HG02885 (cell line): Measurements from ENCODE around the gene APRT.

ENCODE experiments used
- ATAC-seq: cut with Tn5 transposase; IDR thresholded peaks from one replicate; pipeline ENCODE4 v1.9.1; 2021; ENCODE audit warnings: mild to moderate bottlenecking; ENCODE audit not compliant: unreplicated experiment, poor library complexity

APRT gene

GRCh38 chr16:88842806-88843205, 31.1 kb upstream of the APRT start:
- ATAC-seq, result no peak

- ATAC-seq, result no peak
Measured at GRCh38 chr16:88842308-88842756, 30.6 kb upstream of the APRT start.

- no peak for ATAC-seq
Measured at GRCh38 chr16:88841521-88842307, 30.0 kb upstream of the APRT start.

- ATAC-seq, result no peak
Measured at GRCh38 chr16:88840600-88841215, 29.0 kb upstream of the APRT start.

GRCh38 chr16:88839745-88840599, 28.2 kb upstream of the APRT start:
- ATAC-seq, result no peak

- ATAC-seq, result no peak
Measured at GRCh38 chr16:88839026-88839529, 27.4 kb upstream of the APRT start.

GRCh38 chr16:88838566-88838965, 26.8 kb upstream of the APRT start:
- ATAC-seq, result no peak

- no peak for ATAC-seq
Measured at GRCh38 chr16:88837806-88838205, 26.1 kb upstream of the APRT start.

GRCh38 chr16:88836791-88837190, 25.1 kb upstream of the APRT start:
- ATAC-seq, result no peak

GRCh38 chr16:88835818-88836217, 24.1 kb upstream of the APRT start:
- ATAC-seq, result no peak

- ATAC-seq, result no peak
Measured at GRCh38 chr16:88835383-88835782, 23.7 kb upstream of the APRT start.

GRCh38 chr16:88834670-88835069, 22.9 kb upstream of the APRT start:
- ATAC-seq, result no peak

GRCh38 chr16:88833086-88833485, 21.4 kb upstream of the APRT start:
- no peak for ATAC-seq

- no peak for ATAC-seq
Measured at GRCh38 chr16:88831838-88832237, 20.1 kb upstream of the APRT start.

GRCh38 chr16:88830783-88831182, 19.1 kb upstream of the APRT start:
- no peak for ATAC-seq

GRCh38 chr16:88830258-88830657, 18.5 kb upstream of the APRT start:
- no peak for ATAC-seq

GRCh38 chr16:88828711-88829110, 17.0 kb upstream of the APRT start:
- ATAC-seq, result no peak

- no peak for ATAC-seq
Measured at GRCh38 chr16:88827727-88828126, 16.0 kb upstream of the APRT start.

- no peak for ATAC-seq
Measured at GRCh38 chr16:88826070-88826840, 14.5 kb upstream of the APRT start.

GRCh38 chr16:88825146-88825545, 13.4 kb upstream of the APRT start:
- ATAC-seq, result no peak
